ENCODE measurements around the gene RAPGEF2. TPM values are rescaled to one million over a fixed set of nuclear protein-coding genes. Genes with fewer than 3 reads are reported as not detected.

The RAPGEF2 gene
- total and polyA plus RNA-seq, 2 of the 8 experiments (the other 6 are each of a cell fraction or from before 2014, with no cell fraction given), result 24.4 to 48.6 TPM

DNA sequence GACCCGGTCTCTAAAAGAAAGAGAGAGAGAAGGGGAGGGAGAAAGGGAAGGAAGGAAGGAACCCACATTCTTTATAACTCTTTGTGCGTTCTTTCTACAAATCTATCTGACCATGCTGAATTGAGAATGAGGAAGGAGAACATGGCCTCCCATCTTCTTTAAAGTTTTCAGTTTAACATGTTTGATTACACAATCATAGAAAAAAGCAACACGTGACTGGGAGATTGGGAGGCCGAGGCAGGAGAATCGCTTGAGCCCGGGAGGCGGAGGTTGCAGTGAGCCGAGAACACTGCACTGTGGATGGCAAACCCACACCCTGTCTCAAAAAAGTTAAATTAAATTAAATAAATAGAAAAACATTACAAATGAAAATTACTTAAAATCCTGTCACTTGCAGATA is 254.5 kb downstream of the RAPGEF2 start (continued):
- TF ChIP-seq, protein P1, sequence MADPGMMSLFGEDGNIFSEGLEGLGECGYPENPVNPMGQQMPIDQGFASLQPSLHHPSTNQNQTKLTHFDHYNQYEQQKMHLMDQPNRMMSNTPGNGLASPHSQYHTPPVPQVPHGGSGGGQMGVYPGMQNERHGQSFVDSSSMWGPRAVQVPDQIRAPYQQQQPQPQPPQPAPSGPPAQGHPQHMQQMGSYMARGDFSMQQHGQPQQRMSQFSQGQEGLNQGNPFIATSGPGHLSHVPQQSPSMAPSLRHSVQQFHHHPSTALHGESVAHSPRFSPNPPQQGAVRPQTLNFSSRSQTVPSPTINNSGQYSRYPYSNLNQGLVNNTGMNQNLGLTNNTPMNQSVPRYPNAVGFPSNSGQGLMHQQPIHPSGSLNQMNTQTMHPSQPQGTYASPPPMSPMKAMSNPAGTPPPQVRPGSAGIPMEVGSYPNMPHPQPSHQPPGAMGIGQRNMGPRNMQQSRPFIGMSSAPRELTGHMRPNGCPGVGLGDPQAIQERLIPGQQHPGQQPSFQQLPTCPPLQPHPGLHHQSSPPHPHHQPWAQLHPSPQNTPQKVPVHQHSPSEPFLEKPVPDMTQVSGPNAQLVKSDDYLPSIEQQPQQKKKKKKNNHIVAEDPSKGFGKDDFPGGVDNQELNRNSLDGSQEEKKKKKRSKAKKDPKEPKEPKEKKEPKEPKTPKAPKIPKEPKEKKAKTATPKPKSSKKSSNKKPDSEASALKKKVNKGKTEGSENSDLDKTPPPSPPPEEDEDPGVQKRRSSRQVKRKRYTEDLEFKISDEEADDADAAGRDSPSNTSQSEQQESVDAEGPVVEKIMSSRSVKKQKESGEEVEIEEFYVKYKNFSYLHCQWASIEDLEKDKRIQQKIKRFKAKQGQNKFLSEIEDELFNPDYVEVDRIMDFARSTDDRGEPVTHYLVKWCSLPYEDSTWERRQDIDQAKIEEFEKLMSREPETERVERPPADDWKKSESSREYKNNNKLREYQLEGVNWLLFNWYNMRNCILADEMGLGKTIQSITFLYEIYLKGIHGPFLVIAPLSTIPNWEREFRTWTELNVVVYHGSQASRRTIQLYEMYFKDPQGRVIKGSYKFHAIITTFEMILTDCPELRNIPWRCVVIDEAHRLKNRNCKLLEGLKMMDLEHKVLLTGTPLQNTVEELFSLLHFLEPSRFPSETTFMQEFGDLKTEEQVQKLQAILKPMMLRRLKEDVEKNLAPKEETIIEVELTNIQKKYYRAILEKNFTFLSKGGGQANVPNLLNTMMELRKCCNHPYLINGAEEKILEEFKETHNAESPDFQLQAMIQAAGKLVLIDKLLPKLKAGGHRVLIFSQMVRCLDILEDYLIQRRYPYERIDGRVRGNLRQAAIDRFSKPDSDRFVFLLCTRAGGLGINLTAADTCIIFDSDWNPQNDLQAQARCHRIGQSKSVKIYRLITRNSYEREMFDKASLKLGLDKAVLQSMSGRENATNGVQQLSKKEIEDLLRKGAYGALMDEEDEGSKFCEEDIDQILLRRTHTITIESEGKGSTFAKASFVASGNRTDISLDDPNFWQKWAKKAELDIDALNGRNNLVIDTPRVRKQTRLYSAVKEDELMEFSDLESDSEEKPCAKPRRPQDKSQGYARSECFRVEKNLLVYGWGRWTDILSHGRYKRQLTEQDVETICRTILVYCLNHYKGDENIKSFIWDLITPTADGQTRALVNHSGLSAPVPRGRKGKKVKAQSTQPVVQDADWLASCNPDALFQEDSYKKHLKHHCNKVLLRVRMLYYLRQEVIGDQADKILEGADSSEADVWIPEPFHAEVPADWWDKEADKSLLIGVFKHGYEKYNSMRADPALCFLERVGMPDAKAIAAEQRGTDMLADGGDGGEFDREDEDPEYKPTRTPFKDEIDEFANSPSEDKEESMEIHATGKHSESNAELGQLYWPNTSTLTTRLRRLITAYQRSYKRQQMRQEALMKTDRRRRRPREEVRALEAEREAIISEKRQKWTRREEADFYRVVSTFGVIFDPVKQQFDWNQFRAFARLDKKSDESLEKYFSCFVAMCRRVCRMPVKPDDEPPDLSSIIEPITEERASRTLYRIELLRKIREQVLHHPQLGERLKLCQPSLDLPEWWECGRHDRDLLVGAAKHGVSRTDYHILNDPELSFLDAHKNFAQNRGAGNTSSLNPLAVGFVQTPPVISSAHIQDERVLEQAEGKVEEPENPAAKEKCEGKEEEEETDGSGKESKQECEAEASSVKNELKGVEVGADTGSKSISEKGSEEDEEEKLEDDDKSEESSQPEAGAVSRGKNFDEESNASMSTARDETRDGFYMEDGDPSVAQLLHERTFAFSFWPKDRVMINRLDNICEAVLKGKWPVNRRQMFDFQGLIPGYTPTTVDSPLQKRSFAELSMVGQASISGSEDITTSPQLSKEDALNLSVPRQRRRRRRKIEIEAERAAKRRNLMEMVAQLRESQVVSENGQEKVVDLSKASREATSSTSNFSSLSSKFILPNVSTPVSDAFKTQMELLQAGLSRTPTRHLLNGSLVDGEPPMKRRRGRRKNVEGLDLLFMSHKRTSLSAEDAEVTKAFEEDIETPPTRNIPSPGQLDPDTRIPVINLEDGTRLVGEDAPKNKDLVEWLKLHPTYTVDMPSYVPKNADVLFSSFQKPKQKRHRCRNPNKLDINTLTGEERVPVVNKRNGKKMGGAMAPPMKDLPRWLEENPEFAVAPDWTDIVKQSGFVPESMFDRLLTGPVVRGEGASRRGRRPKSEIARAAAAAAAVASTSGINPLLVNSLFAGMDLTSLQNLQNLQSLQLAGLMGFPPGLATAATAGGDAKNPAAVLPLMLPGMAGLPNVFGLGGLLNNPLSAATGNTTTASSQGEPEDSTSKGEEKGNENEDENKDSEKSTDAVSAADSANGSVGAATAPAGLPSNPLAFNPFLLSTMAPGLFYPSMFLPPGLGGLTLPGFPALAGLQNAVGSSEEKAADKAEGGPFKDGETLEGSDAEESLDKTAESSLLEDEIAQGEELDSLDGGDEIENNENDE (IDR thresholded peaks at IDR 0.05; ENCODE audit: insufficient replicate concordance, low read length), result no peak
- TF ChIP-seq YY1 (IDR thresholded peaks at IDR 0.05; ENCODE audit: low read depth, low read length), result no peak
- no peak for TF ChIP-seq NANOG (IDR thresholded peaks at IDR 0.05; ENCODE audit: insufficient read depth, low read depth, low read length, poor library complexity, severe bottlenecking)
- TF ChIP-seq HDAC6 (IDR thresholded peaks at IDR 0.05; ENCODE audit: low read depth, low read length), result no peak
- no peak for TF ChIP-seq KDM5A (IDR thresholded peaks at IDR 0.05; ENCODE audit: low read length)

Measured in H1 (cell line).